IPS-18c (cell line): ENCODE results near the gene NPHP1.
"Not testable (repeated sequence)": the region's sequence is repeated elsewhere in the genome, so short reads cannot be mapped to it uniquely, and the experiment has no call there.

Source experiments
- H3K4me3 ChIP-seq: 2 replicates; pipeline ENCODE4 v1.7.0; 2013; ENCODE audit warnings: low read depth, mild to moderate bottlenecking, low read length, moderate library complexity; ENCODE audit not compliant: insufficient read depth
- H3K9me3 ChIP-seq: one replicate; pipeline ENCODE4 v1.6.1; 2013; ENCODE audit warnings: mild to moderate bottlenecking, low read length, moderate library complexity; ENCODE audit not compliant: control insufficient read depth, insufficient read depth

The NPHP1 gene

GRCh38 chr2:110100880-110101279, 103.9 kb downstream of the NPHP1 start:
- not testable (repeated sequence) for H3K4me3 ChIP-seq, H3K9me3 ChIP-seq

DNA sequence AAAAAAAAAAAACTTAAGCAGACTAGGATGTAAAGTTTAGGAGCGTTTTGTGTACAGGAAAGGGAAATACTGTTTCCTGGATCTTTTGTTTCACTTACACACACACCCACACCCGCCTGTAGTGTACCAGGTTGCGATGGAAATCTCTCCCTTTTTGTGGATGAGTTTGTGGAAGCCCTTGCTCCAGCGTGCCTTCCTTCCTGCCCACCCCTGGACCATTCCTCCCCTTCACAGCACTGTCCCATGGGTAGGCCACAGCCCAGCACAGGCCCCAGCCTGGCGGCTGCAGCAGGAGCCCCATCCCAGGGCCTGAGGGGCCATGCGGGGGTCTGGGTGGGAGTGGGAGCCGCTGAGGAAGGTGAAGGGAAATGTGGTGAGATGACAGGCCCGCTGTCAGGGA, 104.3 kb downstream of the NPHP1 start:
- no peaks in the 10 kb centered on the region for H3K9me3 ChIP-seq
- H3K4me3 ChIP-seq, result no peak overlapping the region

DNA sequence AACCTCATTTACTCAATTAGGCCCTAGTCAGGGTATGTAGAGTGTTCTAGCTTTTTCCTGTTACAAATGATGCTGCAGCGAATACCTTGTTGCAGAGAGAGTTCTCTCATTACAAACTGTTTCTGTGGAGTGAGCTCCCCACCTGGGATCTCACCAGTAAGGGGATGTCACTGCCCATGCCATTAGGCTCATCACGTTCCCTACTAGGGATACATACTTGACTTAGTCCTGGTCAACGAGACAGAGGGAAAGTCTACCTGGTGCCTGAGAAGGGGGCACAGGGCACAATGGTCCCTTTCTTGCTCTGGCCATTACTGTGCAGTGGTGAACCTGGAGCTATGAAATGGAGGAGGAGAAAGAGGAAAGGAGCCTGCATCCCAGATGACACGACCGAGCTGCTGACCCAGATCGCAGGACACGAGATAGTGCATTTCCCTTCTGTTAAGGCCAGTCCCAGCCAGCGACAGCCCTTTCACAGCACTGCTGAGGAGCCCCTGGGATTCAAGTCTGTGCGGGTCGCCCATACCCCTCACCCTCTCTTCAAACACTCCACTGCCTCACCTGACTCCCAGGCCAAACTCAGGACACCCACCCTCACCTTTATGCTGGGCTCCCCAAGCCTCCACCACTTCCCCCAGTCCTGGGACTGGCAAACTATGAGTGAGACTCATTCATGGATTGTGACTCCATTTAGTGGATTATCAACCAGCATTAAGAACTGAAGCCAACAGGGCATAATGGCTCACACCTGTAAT, 105.2 kb downstream of the NPHP1 start:
- no peak overlapping the region for H3K4me3 ChIP-seq

GRCh38 chr2:110099038-110099425, 105.8 kb downstream of the NPHP1 start:
- Histone ChIP-seq H3K9me3 (no peaks in the 10 kb centered on the region), H3K4me3 (no peak overlapping the region)

More for the DNA sequence above, 105.2 kb downstream of the NPHP1 start:
- no peaks in the 10 kb centered on the region for H3K9me3 ChIP-seq

- H3K9me3 ChIP-seq, result no peaks in the 10 kb centered on the region
- H3K4me3 ChIP-seq, result no peak overlapping the region
These were observed 107.2 kb downstream of the NPHP1 start for GRCh38 chr2:110097506-110098220.

DNA sequence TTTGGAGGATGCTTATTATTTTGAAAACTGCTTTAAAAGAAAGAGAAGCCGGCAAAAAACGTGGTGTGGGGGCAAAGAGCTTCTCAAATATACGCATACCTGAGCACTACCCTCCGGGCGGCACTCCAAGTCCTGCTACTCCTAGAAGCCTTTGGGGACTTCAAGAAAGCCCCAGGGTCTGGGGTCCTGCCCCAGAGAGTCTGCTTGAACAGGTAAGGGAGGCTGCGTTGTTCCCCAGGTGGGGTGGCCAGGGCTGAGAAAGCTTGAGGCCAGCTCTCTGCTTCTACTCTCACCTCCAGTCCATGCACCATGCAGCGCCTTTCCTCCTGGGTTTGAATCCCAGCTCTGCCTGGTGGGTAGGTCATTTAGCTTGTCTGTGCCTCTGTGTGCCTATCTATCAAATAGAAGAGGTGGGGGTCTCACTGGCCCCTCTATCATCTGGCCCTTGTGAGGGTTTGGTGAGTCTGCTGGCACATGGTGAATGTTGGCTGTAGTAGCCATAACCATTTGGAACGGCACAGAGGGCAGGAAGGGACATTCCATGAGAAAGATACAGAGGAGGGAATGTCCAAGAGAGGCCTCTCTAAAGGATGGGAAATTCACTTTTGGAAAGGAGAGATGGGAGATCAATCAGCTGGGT, 108.7 kb downstream of the NPHP1 start:
- H3K4me3 ChIP-seq, result no peak overlapping the region
- no peaks in the 10 kb centered on the region for H3K9me3 ChIP-seq

DNA sequence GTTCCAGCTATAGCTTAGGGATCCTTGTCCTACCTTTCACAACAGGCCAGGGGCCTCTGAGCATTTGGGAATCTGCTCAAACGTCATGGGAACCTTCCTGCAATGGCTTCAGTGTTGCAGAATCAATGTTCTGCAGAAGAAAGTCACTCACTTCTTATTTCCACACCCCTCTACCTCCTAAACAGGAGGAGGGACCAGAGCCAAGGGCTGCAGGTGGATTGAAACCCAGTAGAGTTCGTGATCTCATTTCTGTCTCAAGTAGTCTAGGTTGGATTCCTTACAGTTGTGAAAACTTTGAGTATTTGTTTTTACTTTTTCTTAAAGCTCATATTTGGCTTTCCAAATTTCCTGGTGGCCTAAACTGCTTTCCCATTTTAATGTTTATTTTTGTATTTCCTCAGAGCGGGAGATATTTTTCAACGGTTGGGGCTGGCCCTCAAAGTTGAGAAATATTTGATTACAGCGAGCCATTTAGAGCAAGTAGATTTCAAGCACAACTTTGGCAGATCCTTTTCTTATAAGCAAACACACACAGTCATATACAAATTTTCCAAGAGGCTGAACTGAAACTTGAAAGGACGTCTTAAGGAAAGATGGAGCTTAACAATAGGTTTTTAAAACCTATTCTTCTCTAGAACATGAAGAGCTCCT, 109.8 kb downstream of the NPHP1 start:
- not testable (repeated sequence) for H3K4me3 ChIP-seq, H3K9me3 ChIP-seq

- H3K9me3 ChIP-seq, H3K4me3 ChIP-seq: not testable (repeated sequence)
These were observed 110.9 kb downstream of the NPHP1 start for GRCh38 chr2:110093924-110094323.

DNA sequence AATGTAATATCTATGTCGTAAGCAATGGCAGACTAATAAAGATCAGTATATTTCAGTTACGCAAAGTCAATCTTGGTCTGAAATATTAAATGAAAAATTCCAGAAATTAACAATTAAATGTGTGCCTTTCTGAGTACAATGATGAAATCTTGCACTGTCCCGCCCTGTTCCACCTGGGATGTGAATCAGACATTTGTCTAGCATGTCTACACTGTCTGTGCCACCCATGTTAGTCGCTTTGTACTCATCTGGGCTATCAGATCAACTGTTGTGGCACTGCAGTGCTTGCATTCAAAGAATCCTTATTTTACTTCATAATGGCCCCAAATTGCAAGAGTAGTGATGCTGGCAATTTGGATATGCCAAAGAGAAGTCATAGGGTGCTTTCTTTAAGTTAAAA, 114.6 kb downstream of the NPHP1 start:
- H3K9me3 ChIP-seq, H3K4me3 ChIP-seq: not testable (repeated sequence)

GRCh38 chr2:110083757-110084156, 121.1 kb downstream of the NPHP1 start:
- H3K4me3 ChIP-seq, H3K9me3 ChIP-seq: not testable (repeated sequence)

GRCh38 chr2:110083162-110083561, 121.7 kb downstream of the NPHP1 start:
- H3K4me3 ChIP-seq, H3K9me3 ChIP-seq: not testable (repeated sequence)

DNA sequence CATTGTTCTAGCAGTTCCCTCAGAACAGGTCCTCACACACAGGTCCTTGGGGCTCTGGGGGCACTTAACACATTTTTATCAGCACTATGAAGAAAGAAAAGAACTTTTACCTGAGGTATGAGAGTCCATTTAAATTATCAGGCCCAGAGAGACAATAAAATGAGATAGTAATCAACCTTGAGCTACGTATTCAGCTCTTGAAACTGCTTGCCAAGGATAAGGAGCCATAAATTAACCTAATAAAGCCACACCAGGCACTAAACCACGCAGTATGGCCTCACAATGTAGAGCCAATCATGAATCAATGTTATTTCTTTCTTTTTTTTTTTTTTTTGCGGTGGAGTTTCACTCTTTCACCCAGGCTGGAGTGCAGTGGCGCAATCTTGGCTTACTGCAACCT, 126.7 kb downstream of the NPHP1 start:
- not testable (repeated sequence) for H3K9me3 ChIP-seq, H3K4me3 ChIP-seq

DNA sequence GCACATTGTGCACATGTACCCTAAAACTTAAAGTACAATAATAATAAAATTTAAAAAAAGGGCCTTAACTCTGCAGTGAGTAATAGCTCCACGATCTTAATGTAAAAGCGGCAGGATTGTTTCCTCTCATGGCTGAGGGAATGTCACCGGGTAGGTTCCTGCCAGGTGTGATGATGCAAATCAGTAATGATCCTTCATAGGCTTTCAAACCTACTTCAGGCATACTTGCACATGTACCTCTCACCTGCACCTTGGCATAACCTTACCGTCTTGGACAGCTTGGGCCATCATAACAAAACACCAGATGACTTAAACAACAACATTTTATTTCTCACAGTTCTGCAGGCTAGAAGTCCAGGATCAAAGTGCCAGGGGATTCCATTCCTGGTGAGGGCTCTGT, 128.9 kb downstream of the NPHP1 start:
- not testable (repeated sequence) for H3K9me3 ChIP-seq, H3K4me3 ChIP-seq
